NCI-H1092 treated with DMSO at 0.1 percent for 48 hours (cell line): ENCODE data around the gene MTFR1L.

Source experiments
- DNase-seq: peaks from one replicate; lab custom pipeline; 2025; lab: John Stamatoyannopoulos, UW

Gene MTFR1L

DNA sequence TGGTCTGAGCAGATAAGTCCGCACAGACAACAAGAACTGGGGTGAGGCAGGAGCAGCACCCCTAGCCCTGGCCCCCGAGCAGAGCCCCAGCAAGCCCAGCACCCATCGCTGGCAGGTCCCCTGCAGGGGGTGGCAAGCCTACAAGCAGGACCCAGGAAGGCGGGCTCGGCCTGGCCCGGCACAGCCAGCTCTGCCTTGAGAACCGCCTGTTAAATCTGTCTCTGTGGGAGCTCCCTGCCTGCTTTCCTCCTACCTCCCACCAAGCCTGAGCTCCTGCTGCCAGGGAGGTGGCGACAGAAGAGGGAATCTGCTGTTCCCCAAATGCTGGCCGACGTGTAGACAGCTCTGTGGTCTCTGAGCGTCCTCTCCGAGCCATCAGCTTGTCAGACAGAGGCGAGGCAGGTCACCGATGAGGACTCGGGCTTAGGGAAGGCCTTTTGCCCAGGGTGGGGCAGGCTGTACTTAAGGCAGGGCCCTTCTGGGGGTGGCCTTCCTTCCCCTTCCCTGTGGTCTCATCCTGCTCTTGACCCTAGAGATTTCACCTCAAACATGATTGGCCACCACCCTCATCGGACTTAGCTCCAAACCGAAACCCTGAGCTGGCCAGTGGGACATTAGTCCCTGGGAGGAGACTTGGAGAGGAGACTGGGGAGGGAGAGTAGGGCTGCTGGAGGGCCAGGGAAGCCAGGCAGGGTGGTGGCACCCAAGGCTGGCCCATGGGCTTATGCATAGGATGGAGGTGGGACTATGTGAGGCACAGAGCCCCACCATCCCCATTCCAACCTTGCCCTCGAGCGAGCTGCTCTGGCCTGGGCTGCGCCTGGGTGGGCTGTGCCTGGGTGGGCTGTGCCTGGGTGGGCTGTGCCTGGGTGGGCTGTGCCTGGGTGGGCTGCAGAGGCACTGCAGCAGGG is 12.0 kb upstream of the MTFR1L start:
- DNase-seq: no peak

DNA sequence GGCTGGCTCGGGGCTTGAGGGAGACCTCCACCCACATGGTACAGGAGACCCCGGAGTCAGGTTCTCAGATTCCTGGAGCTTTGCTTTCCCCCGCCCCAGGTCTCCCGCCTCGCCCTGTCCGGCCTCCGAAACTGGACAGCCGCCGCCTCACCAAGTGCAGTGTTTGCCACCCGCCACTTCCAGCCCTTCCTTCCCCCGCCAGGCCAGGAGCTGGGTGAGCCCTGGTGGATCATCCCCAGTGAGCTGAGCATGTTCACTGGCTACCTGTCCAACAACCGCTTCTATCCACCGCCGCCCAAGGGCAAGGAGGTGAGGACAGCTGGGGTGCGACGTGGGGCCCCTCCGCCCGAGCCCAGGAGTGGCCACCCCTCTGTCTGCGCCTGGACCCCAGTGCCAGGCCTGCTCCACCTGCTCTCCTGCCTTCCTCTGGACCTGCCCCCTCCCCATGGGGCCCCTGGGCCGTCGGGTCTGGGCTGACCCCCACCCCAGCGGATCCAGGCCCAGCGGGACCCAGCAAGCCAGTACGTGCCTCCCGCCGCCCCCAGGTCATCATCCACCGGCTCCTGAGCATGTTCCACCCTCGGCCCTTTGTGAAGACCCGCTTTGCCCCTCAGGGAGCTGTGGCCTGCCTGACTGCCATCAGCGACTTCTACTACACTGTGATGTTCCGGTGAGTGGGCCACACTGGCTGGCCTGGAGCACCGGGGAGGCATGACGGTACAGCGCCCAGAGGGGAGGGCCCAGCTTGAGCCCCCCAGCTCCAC is 11.1 kb upstream of the MTFR1L start:
- DNase-seq: no peak

DNA sequence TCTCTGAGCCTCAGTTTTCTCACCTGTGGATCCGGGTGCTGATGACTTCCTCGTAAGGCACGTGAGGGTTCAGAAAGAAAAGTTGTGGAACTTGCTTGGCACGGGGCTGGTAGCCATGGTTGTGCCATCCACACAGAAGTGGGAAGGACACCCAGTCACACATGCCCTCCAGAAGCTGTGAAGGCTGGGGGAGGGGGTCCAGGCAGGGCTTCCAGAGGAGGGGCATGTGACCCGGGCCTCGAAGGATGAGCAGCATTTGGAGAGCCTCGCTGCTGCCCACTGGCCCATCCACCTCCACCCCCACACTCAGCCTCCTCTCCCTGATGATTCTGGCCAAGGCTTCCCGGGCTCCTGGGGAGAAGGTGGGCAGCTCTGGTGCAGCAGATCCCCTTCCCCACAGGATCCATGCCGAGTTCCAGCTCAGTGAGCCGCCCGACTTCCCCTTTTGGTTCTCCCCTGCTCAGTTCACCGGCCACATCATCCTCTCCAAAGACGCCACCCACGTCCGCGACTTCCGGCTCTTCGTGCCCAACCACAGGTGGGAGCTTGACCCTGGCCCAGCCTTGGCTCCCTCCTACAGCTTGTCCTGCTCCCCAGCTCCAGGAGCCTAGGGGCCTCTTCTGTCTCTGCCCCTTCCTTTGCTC is 10.3 kb upstream of the MTFR1L start:
- DNase-seq: no peak

DNA sequence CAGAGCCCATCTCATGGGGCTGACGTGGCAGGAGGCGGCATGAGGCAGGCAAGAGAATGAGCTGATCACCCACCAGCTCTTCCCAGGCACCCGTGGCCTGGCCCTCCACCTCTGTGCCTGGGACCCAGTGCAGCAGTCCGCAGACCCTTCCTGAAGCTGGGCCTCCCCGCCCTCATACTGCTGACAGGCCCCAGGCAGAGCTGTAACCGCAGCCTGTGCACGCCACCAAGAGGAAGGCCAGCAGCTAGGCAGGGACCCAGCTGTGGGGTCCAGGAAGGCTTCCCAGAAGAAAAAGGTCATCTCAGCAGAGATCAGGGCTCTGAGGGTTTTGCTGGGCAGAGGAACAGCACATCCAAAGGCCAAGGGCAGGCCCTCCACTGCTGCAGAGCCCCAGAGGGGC is 9.8 kb upstream of the MTFR1L start:
- DNase-seq: no peak

DNA sequence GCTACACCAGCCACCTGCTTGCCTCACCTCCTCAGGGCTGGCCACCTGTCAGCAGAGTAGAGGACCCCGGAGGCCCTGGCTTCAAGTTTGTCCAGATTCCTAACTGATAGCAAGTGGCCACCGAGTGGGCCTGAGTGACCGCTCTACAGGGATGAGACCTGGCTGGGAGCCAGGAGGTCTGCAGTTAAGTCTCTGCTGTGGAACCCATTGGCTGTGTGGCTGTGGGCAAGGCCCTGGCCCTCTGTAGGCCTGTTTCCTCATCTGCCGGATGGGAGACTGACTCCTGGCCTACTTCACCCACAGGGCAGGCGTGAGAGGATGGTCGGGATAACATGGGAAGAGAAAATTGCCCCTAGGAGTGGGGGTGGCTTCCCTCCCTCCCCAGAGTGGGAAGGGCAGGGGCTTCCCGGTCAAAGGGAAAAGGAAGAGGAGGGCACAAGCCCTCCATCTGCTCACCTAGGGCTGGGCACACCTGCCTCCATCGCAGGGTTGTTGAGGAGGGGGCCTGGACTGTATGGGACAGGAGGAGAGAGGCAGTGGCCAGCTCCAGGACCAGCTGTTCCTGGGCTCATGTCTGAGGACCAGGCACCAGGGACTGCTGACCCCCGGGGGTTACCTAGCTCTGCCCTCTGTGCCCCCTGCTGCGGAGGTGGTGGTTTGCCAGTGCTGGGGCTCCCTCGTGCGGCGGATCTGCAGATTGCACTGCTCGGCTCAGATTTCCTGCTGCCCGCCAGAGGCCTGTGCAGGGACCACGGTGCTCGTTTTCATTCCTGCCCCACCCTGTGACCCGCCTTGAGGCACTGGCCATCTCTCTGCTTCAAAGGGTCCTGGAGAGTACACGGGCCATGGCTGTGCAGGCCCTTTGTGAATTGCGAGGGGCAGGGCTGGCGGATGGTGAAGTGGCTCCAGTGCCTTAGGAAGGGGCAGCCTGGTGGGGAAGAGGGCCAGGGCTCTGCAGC is 9.1 kb upstream of the MTFR1L start:
- peak; percentile 75 for DNase-seq

DNA sequence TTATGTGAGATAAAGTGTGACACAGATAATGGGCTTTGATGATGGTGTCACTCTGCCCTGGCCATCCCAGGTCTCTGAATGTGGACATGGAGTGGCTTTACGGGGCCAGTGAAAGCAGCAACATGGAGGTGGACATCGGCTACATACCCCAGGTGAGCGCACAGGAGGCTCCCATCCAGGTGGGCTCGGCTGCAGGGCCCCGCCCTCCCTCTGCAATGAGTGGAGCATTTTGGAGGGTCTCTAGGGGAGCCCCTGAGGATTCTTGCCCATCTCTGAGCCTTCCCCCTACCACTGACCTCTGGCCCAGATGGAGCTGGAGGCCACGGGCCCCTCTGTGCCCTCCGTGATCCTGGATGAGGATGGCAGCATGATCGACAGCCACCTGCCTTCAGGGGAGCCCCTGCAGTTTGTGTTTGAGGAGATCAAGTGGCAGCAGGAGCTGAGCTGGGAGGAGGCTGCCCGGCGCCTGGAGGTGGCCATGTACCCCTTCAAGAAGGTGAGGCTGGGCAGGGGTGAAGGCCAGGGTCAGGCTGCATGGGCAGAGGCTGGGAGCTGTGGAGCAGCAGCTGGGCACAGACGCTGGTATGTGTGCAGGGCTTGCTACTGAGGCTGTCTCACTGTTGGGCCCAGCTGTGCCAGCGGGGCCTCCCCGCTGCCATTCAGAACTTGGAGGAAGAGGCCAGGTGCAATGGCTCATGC is 8.2 kb upstream of the MTFR1L start:
- DNase-seq: no peak

DNA sequence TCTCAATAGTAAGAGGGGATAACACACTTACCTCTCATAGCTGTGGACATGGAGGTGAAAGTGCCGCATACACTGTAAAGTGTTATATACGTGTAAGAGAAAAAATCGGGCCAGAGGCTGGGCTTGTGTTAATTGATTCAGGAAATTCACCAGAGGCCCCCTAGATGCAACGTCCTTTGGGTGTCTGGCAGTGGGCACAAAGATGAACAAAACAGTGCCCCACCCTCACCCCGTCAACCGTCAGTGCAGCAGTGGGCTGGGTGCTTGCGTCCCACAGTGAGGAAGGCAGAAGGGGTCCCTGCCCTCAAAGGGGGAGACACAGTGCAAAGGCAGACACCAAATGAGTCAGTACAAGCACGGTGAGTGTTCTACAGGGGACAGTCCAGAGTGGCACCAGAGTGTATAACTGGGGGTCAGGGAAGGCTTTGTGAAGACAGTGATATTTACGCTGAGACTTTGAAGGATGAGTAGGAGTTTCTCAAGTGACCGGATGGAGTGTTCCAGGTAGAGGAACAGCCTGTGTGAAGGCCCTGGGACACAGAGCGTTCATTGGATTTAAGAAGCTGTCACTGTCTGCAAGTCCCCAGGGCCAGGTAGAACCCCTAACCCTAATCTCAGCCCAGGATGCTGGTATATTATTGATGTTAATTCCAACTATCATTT is 6.6 kb upstream of the MTFR1L start:
- no peak for DNase-seq

DNA sequence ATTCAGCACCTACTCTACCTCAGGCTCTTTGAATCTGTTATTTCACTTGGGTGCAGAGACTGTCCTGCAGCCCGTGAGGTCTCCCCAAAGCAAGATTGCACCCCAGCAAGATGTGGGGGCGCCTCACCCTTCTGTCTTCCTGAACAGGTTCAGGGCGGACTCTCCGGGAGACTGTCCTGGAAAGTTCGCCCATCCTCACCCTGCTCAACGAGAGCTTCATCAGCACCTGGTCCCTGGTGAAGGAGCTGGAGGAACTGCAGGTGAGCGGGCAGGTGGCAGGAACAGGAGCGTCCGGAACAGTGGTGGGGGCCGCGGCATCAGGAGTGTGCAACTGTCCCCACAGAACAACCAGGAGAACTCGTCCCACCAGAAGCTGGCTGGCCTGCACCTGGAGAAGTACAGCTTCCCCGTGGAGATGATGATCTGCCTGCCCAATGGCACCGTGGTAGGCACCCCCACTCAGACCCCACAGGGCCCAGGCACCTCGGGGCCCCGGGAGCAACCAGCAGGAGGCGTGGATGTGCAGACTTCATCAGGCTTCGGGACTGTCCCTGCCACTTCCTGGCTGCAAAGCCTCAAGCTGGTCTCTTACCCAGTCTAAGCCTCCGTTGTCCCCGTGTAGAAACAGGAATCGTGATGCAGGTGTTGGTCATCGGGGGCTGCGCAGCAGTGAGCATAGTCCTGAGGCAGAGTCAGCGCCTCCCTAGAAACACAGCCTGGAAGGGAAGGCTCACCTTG is 5.9 kb upstream of the MTFR1L start:
- no peak for DNase-seq

DNA sequence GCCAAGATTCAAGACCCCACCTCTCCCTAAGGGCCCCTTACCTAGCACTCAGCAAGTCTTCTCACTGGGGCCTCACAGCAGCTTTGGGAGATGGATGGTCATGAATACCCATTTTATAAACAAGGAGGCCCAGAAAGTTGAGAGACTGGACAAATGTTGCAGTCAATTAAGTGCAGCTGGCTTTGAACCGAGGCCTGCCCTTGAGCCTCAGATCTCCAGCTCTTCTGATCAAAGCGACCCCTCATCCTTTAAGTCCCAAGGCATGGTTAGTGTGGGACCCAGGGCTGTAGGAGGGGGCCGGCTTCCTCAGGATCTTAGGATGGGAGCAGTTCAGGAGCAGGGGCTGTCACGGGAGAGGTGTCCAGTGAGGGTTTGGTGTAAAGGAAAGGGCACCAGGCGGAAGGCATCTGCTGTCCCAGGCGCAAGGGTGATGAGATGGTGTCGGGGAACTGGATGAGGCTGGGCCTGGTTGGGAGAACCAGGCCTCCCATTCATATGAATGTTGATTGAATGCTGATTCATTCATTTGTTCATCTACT is 5.1 kb upstream of the MTFR1L start:
- DNase-seq: no peak

DNA sequence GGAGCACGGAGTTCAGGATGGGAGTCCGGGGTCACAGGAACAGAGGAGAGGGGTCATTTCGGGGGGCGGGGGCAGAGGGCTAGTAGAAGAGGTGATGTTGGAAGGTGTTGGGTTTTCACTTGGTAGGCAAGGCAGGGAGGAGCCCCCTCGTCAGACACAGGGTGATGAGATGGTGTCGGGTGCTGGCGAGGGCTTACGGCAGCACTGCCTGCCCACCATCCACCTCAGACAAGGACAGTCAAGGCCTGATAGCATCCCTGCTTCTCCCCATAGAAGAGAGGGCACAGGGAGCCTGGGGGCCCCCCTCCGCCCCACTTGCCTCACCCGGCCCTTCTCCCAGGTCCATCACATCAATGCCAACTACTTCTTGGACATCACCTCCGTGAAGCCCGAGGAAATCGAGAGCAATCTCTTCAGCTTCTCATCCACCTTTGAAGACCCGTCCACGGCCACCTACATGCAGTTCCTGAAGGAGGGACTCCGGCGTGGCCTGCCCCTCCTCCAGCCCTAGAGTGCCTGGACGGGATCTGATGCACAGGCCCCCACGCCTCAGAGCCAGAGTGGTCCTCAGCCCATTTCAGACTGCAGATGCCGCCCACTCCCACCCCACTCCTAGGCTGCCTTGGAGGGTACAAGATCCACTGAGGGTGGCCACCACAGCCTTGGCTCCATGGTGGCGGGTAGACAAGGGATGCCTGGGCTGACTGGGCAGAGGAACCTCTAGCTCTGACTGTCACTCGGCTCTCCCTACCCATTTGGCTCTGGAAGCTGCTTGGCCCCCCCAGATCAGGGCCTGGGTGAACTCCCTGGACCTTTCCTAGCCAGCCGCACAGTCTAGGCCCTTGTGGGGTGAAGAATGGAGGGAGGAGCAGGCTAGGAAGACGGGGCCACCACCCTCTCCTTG is 4.3 kb upstream of the MTFR1L start:
- no peak for DNase-seq

DNA sequence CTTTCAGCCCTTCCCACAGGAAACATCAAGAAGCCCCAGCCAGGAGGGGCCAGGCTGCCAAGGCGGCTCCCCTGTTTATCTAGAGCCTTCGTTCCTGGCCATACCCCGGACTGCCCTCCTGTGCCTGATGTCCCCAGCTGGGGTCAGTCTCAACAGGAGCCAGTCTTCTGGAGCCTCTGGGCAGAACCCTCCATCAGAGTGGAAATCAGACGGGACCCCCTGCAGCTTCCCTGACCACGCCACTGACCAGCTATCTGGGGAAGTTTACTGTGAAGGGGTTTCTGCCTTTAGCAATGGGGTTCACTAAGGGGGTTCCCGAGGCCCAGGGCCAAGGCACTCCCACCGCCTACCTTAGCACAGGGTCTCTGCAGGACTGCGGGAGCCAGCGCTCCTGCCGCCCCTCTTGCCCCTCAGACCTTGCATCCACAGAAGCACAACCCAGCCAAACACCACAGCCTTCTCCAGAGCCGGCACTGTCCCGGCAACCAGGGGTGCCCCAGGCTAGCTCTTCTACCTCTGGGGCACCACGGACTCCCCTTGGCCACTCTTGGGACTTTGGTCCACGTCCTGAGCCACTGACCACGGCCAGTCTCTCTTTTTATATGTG is 3.5 kb upstream of the MTFR1L start:
- no peak for DNase-seq

DNA sequence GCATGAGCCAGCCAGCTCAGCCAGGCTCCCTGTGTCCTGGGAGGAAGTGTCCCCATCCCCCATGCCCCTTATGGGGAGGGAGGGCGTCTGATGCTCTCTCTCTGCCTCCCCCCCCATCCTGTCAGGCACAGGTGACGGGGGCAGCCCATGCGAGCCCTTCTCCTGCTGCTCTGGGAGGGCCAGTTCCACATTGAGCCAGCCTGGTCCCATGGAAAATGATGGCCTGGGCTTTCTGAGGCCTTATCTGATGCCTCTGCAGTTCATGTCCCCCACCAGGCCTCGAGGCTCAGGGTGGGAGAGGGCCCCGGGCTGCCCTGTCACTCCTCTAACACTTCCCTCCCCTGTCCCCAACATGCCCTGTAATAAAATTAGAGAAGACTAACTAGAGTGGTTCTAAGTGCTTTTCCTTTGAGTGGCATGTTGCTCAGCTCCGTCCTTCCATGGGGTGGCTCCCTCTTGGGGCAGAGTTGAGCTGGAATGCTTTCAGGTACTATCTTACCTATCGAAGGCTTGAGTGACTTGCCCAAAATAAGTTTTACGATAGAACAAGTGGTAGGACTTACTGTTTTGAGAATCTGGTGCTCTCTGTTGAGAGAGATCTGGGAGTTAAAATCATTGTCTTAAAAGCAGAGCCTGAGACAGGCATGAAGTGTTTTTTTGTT is 1.8 kb upstream of the MTFR1L start:
- DNase-seq: no peak

DNA sequence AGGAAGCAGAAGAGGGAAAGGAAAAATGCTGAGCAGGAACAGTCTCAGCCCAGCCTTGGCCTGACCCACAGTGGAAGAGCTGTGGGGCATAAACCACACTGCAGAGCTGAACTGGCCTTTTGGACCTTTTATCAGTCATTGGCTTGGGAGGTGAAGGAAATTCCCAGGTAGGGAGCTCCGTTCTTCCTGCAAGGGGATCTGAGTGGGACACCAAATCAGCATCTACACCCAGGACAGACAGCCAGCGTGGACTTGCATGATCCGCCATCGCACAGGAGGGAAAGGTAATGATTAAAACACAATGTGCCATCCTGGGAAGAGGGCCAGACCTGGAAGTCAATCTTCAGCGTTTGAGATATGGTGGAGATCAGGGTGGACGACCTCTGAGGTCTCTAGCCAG is 1.2 kb upstream of the MTFR1L start:
- DNase-seq: no peak

DNA sequence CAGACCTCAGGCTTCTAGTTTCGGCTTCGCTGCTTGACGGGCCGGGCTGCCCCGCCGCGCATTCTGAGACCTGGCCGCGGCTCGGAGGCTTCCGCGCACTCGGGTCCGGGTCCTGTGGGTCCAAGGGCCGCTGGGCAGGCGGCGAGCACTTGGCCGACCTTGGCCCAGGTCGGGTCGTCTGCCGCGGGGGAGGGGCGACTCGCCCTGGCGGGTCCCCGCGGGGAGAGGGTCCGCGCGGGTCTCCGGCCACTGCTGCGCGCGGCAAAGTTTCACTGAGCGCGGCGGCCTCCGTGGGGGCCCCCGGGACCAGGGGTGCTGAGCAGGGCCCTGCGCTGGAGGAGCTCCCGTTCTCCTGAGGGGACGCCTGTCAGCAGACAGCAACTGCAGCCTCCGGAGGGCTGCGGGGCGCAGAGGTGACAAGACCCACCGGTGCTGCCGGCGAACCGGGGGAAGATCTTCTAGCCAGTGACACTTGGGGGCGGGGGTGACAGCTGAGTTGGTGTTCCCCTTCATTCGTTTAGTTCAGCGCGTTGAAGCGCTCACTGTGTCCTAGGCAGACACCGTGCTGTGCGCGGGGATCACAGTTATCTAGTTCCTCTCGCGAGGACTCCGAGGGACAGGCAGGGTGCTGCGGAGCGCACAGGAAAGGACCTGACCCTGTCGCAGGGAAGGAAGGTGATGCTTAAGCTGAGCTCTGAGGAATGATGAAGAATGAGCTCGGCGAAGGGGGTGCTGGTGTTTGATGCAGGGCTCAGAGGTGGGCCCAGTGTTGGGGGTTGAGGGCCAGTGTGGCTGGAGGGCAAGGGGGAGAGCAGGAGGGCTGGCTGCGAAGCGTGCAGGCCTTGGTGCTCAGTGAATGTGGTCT is 725 bp downstream of the MTFR1L start:
- DNase-seq: peak; percentile 49

DNA sequence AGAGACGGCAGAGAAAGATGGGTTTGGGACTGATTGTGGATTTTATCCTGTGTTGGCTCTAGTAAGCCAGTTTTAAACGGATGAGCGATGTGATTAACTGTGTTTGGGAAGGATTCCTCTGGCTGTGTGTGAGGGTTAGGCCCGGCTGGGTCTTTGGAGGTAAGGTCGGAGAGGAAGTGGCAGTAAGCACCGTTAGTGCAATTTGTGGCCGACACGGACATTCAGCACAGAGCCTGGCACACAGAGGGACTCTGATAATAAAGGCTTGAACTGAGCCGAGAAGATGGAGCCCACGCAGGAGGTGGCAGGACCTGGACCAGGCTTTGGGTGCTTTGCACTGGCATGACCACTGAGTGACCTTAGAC is 1.3 kb downstream of the MTFR1L start:
- no peak for DNase-seq

DNA sequence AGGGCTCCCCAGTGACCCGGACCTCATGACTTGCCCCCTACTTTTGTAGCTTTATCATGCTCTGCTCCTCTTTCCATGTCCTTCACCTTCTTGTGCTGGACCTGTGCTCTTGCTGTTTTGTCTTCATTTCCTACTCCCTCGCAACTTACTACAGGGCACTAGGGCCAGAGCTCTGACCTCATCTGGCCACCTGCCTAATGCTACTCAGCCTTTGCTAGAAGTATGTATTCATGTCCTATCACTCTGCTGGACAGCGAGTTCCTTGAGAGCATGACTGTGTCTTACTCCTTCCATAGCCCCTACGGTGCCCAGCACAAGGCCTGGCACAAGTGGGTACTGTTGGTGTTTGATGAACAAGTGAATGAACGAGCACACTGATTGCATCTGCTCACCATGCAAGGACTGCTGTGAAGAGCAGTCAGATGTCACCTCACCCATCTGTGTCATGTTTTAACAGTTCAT is 1.9 kb downstream of the MTFR1L start:
- no peak for DNase-seq
